Activated CD4-positive, alpha-beta T cell treated with anti-CD3 and anti-CD28 coated beads, Interleukin-2, amount 10 ng/mL, durations not matched to agents 7 days and 5 days (primary cell): ENCODE results near the gene PWWP2A. TPM values are rescaled to one million over a fixed set of nuclear protein-coding genes. Genes with fewer than 3 reads are reported as not detected.
"Not testable (repeated sequence)": the region's sequence is repeated elsewhere in the genome, so short reads cannot be mapped to it uniquely, and the experiment has no call there.

Experiments
- CTCF ChIA-PET: fragments of 350-600 bp; sonication (Branson Sonifier 250); formaldehyde crosslinking; loops from one replicate; lab custom pipeline; 2021; ENCODE audit warnings: antibody characterized with exemption; lab: Charles Lee
- POLR2A ChIA-PET: fragments of 350-600 bp; sonication (Branson Sonifier 250); formaldehyde crosslinking; loops from one replicate; lab custom pipeline; 2021; ENCODE audit warnings: antibody characterized with exemption; lab: Charles Lee
- DNase-seq: peaks from one replicate; pipeline ENCODE4 v3.0.0-alpha.2; 2020
- H3K27ac Mint-ChIP-seq: one replicate; pipeline ENCODE4 v1.8.0; 2021; ENCODE audit warnings: mild to moderate bottlenecking, moderate library complexity, mixed read lengths
- H3K27me3 Mint-ChIP-seq: one replicate; pipeline ENCODE4 v1.8.0; 2021; ENCODE audit warnings: mixed read lengths
- H3K36me3 Mint-ChIP-seq: one replicate; pipeline ENCODE4 v1.8.0; 2021; ENCODE audit warnings: low read depth, mixed read lengths
- H3K4me1 Mint-ChIP-seq: one replicate; pipeline ENCODE4 v1.8.0; 2021; ENCODE audit warnings: mixed read lengths
- H3K4me3 Mint-ChIP-seq: one replicate; pipeline ENCODE4 v1.8.0; 2021; ENCODE audit warnings: mild to moderate bottlenecking, moderate library complexity, mixed read lengths
- H3K9me3 Mint-ChIP-seq: one replicate; pipeline ENCODE4 v1.8.0; 2021; ENCODE audit warnings: mixed read lengths
- total RNA-seq, 2 experiments: library from RNA; stranded (reverse); gene quantifications; one replicate each; pipeline ENCODE4 v1.2.3, GENCODE V29; 2021

PWWP2A gene
- total RNA-seq, 2 experiments from 2014 or later = 26.9 to 27.0 TPM

GRCh38 chr5:160084144-160084543 is 35.1 kb downstream of the PWWP2A start:
- ChIA-PET CTCF (interaction anchor here (1.0 kb wide), 1 partner anchor 25 kb away, joined by 3 read pairs; no protein-coding TSS in a partner anchor), POLR2A (no interaction called here)
- Mint-ChIP-seq H3K9me3 (no peaks in the 10 kb centered on the region), H3K4me1 (peaks cover 2% of the 10 kb centered on the region), H3K27me3 (no peaks in the 10 kb centered on the region), H3K27ac (no peak overlapping the region), H3K4me3 (no peak overlapping the region), H3K36me3 (no peaks in the 10 kb centered on the region)
- no peak for DNase-seq

DNA sequence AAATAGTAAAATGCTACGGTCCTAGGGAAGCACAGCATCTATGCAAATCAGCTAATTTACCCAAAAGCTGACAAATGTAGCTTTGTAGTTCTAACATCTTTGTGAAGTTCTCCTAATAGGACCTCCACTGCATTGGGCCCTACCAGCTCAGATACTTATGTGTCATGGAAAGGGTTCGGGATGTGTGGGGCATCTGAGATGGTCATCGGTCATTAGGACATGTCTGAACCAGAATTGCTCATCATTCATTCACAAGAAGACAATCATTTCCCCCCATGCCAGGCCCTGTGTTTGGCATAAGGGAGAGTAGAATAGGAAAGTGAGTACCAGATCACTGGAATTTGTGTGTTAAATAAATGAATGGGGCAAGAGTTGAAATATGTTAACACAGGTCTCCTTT is 35.7 kb downstream of the PWWP2A start:
- Mint-ChIP-seq H3K27ac (no peak overlapping the region), H3K9me3 (no peaks in the 10 kb centered on the region), H3K36me3 (no peaks in the 10 kb centered on the region), H3K4me3 (no peak overlapping the region), H3K27me3 (no peaks in the 10 kb centered on the region), H3K4me1 (peaks cover 2% of the 10 kb centered on the region)
- ChIA-PET CTCF (interaction anchor here (1.0 kb wide), 1 partner anchor 25 kb away, joined by 3 read pairs; no protein-coding TSS in a partner anchor), POLR2A (no interaction called here)
- DNase-seq = no peak

GRCh38 chr5:160082614-160083500 is 36.4 kb downstream of the PWWP2A start:
- POLR2A ChIA-PET = no interaction called here
- no peaks in the 10 kb centered on the region for H3K27me3 Mint-ChIP-seq
- H3K36me3 Mint-ChIP-seq = no peaks in the 10 kb centered on the region
- no peak overlapping the region for H3K27ac Mint-ChIP-seq
- no peak for DNase-seq
- H3K4me1 Mint-ChIP-seq = peaks cover 2% of the 10 kb centered on the region
- CTCF ChIA-PET = no interaction called here
- H3K4me3 Mint-ChIP-seq = no peak overlapping the region
- no peaks in the 10 kb centered on the region for H3K9me3 Mint-ChIP-seq

GRCh38 chr5:160081495-160081894 is 37.8 kb downstream of the PWWP2A start:
- no peak for DNase-seq
- Mint-ChIP-seq H3K9me3 (no peaks in the 10 kb centered on the region), H3K27ac (no peak overlapping the region), H3K36me3 (no peaks in the 10 kb centered on the region), H3K4me3 (no peak overlapping the region), H3K27me3 (no peaks in the 10 kb centered on the region), H3K4me1 (peaks cover 2% of the 10 kb centered on the region)
- ChIA-PET POLR2A (no interaction called here), CTCF (interaction anchor here (0.5 to 0.9 kb wide), 3 partner anchors 18 to 126 kb away, joined by 3 read pairs; no protein-coding TSS in a partner anchor)

DNA sequence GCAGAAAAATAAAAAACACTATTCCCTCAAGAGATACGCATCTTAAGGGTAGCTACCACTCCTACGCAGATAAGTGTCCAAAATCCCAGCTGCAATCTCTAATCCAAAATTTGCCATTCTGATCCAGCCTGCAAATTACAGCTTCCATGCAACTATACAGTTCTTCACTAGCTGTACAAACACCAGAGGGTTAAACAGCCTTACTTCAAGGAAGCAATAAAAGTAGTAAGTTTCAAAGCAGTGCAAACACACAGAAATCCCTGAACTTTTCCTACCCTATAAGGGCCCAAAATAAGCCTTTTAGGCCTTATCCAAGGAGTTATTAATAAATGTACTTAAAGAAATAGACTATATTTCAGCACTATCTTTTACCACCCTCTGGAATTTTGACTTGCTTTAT is 39.5 kb downstream of the PWWP2A start:
- ChIA-PET POLR2A (interaction anchor here (0.5 kb wide), 1 partner anchor 35 kb away, joined by 6 read pairs; no protein-coding TSS in a partner anchor), CTCF (interaction anchor here (0.6 to 1.6 kb wide), 3 partner anchors 12 to 30 kb away, joined by 3 to 4 read pairs (median 4); no protein-coding TSS in a partner anchor)
- H3K27ac Mint-ChIP-seq = no peak overlapping the region
- H3K27me3 Mint-ChIP-seq = no peaks in the 10 kb centered on the region
- no peaks in the 10 kb centered on the region for H3K9me3 Mint-ChIP-seq
- no peak overlapping the region for H3K4me3 Mint-ChIP-seq
- DNase-seq = no peak
- H3K4me1 Mint-ChIP-seq = peaks cover 2% of the 10 kb centered on the region
- H3K36me3 Mint-ChIP-seq = no peaks in the 10 kb centered on the region

DNA sequence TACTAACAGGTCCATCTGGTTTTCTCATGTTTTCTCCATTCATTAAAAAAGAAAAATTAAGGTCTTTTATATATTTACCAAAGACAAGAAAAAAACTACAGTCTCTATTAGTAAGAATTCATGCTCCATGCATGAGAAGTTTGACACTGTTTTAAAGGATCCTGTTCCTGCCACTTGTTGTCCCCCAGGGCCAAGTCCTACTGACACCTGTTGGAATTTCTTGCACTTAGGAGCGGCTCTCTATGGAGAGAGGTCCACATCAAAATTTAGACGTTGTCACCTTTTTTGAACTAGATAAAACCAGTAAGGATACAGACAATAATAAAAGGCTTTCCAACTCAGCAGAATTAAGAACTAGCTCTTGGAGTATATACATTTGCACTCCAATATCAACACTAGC is 42.3 kb downstream of the PWWP2A start:
- Mint-ChIP-seq H3K36me3 (no peaks in the 10 kb centered on the region), H3K27me3 (no peaks in the 10 kb centered on the region), H3K27ac (no peak overlapping the region), H3K9me3 (no peaks in the 10 kb centered on the region), H3K4me3 (no peak overlapping the region), H3K4me1 (peaks cover 4% of the 10 kb centered on the region)
- DNase-seq = no peak
- POLR2A ChIA-PET = no interaction called here
- CTCF ChIA-PET = no interaction called here

DNA sequence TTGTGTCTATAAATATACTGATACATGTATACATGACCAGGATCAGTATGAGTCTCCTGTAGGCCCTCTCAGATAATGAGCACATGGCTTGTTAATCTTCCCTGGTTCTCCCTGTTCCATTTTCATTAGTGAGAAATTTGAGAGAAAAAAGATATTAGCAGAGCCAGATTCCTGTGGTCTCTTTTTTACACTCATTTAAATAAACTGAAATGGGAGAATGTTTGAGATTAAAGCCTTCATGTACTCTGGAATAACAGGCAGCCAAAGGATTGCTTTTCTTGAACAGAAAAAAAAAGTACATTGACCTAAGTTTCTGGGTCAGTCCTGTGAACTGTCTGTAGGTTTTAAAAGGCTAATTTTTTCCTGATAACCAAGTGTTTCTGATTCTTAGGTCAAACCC is 44.2 kb downstream of the PWWP2A start:
- Mint-ChIP-seq H3K27me3 (no peaks in the 10 kb centered on the region), H3K9me3 (no peaks in the 10 kb centered on the region), H3K36me3 (no peaks in the 10 kb centered on the region), H3K27ac (no peak overlapping the region), H3K4me3 (no peak overlapping the region), H3K4me1 (peaks cover 6% of the 10 kb centered on the region)
- POLR2A ChIA-PET = no interaction called here
- DNase-seq = no peak
- CTCF ChIA-PET = no interaction called here

GRCh38 chr5:160071916-160072315 is 47.3 kb downstream of the PWWP2A start:
- H3K36me3 Mint-ChIP-seq = no peaks in the 10 kb centered on the region
- no peak overlapping the region for H3K4me3 Mint-ChIP-seq
- H3K4me1 Mint-ChIP-seq = peaks cover 6% of the 10 kb centered on the region
- H3K27me3 Mint-ChIP-seq = no peaks in the 10 kb centered on the region
- ChIA-PET CTCF (interaction anchor here (1.4 to 1.7 kb wide), 2 partner anchors 36 to 50 kb away, joined by 4 to 6 read pairs; no protein-coding TSS in a partner anchor), POLR2A (no interaction called here)
- no peak overlapping the region for H3K27ac Mint-ChIP-seq
- no peaks in the 10 kb centered on the region for H3K9me3 Mint-ChIP-seq
- DNase-seq = no peak

GRCh38 chr5:160071516-160071915 is 47.7 kb downstream of the PWWP2A start:
- H3K36me3 Mint-ChIP-seq = no peaks in the 10 kb centered on the region
- H3K27ac Mint-ChIP-seq = no peak overlapping the region
- CTCF ChIA-PET = interaction anchor here (1.4 to 1.7 kb wide), 2 partner anchors 37 to 50 kb away, joined by 4 to 6 read pairs; no protein-coding TSS in a partner anchor
- no peaks in the 10 kb centered on the region for H3K9me3 Mint-ChIP-seq
- no peaks in the 10 kb centered on the region for H3K27me3 Mint-ChIP-seq
- no peak overlapping the region for H3K4me3 Mint-ChIP-seq
- DNase-seq = no peak
- POLR2A ChIA-PET = no interaction called here
- H3K4me1 Mint-ChIP-seq = peaks cover 6% of the 10 kb centered on the region

DNA sequence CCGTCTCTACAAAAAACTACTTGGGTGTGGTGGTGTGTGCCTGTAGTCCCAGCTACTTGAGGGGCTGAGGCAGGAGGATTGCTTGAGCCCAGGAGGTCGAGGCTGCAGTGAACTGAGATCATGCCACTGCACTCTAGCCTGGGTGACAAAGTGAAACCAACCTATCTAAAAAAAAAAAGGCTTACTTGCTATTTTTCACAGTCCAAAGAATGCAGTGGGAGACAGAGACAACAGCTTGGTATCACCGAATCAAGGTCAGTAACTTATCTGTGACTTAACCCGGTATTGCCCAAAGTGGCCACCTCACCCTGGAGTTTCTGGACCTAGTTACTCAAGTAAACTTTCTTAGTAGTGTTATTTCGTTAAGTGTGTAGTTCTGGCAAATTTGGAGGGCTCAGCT is 50.1 kb downstream of the PWWP2A start:
- H3K9me3 Mint-ChIP-seq, H3K4me1 Mint-ChIP-seq, POLR2A ChIA-PET, DNase-seq, H3K36me3 Mint-ChIP-seq, H3K27ac Mint-ChIP-seq, H3K4me3 Mint-ChIP-seq, H3K27me3 Mint-ChIP-seq: not testable (repeated sequence)
- CTCF ChIA-PET = interaction anchor here (0.7 to 1.0 kb wide), 4 partner anchors 9 to 39 kb away, joined by 3 to 5 read pairs (median 4); no protein-coding TSS in a partner anchor

DNA sequence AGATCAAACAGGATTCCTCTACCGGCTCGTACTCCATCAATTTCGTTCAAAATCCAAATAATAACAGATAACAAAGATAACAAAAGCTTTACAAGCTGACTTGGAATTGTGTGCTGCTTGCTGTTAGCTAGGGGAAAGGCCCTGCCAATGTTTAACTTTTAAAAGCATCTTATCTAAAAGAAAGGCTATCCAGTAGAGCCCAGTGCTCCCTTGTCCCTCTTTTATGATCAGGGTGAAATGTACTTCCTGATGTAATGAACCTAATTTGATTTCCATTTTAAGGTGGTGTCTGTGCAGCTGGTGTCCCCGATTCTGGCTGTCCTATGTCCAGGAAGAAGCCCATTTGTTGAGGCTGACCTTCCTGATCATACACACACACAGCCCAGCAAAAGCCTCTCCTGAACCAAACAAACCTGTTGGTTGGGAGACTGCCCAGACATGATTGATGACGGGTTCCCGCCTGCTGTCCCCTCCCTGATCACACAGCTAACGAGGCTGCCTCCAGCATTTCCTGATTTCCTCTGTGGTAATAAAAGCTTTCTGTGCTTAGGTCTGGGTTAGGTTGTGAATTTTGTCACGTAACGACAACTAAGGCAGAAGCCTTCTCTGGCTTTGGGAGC is 54.1 kb downstream of the PWWP2A start:
- Mint-ChIP-seq H3K27ac (peak overlapping the region; percentile 31), H3K4me3 (no peak overlapping the region), H3K36me3 (peaks cover 11% of the 10 kb centered on the region), H3K4me1 (no peaks in the 10 kb centered on the region), H3K27me3 (no peaks in the 10 kb centered on the region), H3K9me3 (no peaks in the 10 kb centered on the region)
- POLR2A ChIA-PET = no interaction called here
- CTCF ChIA-PET = interaction anchor here (1.4 kb wide), 1 partner anchor 9 kb away, joined by 3 read pairs; no protein-coding TSS in a partner anchor
- DNase-seq = no peak

DNA sequence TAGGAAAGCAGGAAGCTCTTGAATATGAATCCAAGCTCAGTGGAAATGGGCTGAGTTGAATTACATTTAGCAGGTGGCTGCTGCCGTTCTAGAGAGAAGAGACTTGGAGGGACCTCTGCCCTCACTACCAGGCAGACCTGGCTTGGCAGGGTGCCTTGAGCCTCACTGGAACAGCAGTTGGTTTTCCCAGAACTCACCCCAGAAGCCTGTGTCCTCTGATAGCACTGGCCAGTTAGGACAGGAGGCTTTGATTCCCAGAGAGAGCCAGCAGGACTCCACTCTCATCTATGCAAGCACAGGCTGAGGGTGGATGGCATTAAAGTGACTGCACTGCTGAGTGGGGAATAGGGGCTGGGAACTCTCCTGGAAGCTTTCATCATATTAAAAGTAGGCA is 54.8 kb downstream of the PWWP2A start:
- ChIA-PET POLR2A (no interaction called here), CTCF (interaction anchor here (0.6 to 1.3 kb wide), 3 partner anchors 15 to 53 kb away, joined by 3 to 4 read pairs (median 3); no protein-coding TSS in a partner anchor)
- H3K27me3 Mint-ChIP-seq = no peaks in the 10 kb centered on the region
- DNase-seq = no peak
- no peak overlapping the region for H3K4me3 Mint-ChIP-seq
- H3K36me3 Mint-ChIP-seq = peaks cover 15% of the 10 kb centered on the region
- no peaks in the 10 kb centered on the region for H3K4me1 Mint-ChIP-seq
- H3K27ac Mint-ChIP-seq = no peak overlapping the region
- H3K9me3 Mint-ChIP-seq = no peaks in the 10 kb centered on the region

DNA sequence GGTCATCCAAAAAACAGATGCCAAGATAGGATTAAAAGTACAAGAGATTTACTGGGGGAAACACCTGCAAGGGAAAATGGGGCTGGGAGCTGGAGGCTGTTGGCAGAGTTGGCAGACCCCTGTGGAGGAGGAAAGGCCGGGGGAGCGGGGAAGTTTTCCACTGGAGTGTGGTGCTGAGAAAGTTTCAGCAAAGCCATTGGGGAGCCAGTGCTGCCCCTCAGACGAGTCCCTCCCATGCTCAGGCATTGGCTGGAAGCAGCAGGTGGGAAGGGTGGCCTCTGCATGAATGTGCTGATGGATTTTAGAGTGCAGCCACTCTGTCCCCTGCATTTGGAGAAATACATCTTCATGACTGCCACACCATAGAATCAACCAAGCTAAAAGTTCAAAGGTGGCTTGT is 57.5 kb downstream of the PWWP2A start:
- H3K36me3 Mint-ChIP-seq = peaks cover 22% of the 10 kb centered on the region
- H3K27ac Mint-ChIP-seq = no peak overlapping the region
- no peak for DNase-seq
- no peaks in the 10 kb centered on the region for H3K4me1 Mint-ChIP-seq
- H3K4me3 Mint-ChIP-seq = no peak overlapping the region
- ChIA-PET CTCF (no interaction called here), POLR2A (no interaction called here)
- no peaks in the 10 kb centered on the region for H3K9me3 Mint-ChIP-seq
- H3K27me3 Mint-ChIP-seq = no peaks in the 10 kb centered on the region
